Cardiac fibroblast (primary cell): ENCODE data around the gene CARNS1.

Experiments used
- DNase-seq, 2 donors: peaks; one replicate each; pipeline versions ENCODE4 v3.0.0 to v3.0.0-alpha.2; 2010; ENCODE audit warnings: low read depth in 2 of 2
- H3K4me3 ChIP-seq, 2 donors: replicated peaks in 1 of 2; 1 replicate in 1 of 2; 2 replicates in 1 of 2; pipeline ENCODE4 v1.5.1; 2011; ENCODE audit warnings: low read depth in 2 of 2, low read length in 2 of 2, mild to moderate bottlenecking in 2 of 2, moderate library complexity in 1 of 2
- TF ChIP-seq, protein P1 (sequence below): IDR thresholded peaks from one replicate; pipeline ENCODE4 v1.5.1; 2011; ENCODE audit warnings: low read depth, mild to moderate bottlenecking, low read length, inconsistent platforms

The CARNS1 gene

DNA sequence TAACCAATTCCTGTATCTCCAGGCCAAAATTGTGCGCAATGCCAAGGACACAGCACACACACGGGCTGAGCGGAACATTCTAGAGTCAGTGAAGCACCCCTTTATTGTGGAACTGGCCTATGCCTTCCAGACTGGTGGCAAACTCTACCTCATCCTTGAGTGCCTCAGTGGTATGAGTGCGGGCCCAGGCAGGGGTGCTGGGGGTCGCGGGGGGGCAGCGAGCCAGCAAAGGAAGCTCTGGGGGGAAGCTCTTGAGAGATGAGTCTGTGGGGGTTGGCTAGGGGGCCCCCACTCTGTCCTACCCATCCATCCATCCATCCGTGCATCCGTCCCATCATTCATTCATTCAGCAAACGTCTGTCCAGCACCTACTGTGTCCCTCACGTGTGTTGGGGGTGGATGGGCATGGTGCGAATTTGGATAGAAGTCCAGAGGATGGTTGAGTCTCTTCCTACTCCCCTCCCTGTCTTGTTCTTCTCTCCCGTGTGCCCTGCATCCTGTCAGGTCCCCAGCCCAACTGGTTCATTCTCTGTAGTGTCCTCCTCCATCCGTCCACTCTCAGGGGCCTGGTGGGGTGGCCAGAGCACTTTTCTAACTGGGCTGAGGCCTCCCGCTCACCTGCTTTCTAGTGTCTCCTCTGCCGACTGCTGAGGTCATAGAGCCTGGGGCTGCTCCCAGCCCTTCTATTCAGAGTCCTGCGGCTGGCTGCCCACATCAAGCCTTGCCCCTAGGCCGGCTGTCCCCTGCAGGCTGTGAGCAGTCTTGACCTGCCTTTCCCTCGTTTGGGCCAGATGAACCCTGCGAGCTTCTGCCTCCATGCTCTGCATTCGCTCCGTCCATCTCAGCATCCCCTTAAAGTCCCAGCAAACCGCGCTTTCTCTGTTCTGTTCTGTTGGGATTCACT lies 16.1 kb downstream of the CARNS1 start:
- TF ChIP-seq, protein P1, sequence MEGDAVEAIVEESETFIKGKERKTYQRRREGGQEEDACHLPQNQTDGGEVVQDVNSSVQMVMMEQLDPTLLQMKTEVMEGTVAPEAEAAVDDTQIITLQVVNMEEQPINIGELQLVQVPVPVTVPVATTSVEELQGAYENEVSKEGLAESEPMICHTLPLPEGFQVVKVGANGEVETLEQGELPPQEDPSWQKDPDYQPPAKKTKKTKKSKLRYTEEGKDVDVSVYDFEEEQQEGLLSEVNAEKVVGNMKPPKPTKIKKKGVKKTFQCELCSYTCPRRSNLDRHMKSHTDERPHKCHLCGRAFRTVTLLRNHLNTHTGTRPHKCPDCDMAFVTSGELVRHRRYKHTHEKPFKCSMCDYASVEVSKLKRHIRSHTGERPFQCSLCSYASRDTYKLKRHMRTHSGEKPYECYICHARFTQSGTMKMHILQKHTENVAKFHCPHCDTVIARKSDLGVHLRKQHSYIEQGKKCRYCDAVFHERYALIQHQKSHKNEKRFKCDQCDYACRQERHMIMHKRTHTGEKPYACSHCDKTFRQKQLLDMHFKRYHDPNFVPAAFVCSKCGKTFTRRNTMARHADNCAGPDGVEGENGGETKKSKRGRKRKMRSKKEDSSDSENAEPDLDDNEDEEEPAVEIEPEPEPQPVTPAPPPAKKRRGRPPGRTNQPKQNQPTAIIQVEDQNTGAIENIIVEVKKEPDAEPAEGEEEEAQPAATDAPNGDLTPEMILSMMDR = no peak
- no peak overlapping the region for H3K4me3 ChIP-seq
- no peak for DNase-seq

DNA sequence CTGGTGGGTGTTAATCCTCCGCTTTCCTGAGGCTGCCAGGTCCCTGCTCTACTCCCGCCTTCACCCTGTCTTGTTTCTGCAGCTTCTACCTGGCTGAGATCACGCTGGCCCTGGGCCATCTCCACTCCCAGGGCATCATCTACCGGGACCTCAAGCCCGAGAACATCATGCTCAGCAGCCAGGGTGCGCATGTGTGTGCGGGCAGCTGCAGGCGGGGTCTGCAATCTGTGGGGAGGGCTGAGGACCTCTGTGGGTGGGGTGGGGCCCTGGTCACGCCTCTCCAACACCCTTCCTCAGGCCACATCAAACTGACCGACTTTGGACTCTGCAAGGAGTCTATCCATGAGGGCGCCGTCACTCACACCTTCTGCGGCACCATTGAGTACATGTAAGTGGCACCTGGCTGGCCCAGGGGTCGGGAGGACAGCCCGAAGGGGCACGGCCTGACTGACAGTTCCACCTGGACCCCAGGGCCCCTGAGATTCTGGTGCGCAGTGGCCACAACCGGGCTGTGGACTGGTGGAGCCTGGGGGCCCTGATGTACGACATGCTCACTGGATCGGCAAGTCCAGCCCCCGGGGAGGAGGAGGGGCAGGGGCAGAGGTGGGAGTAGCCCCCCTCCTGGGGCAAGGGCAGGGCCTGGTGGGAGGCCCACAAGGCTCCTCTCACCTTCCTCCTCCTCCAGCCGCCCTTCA lies 17.3 kb downstream of the CARNS1 start:
- no peak for DNase-seq
- H3K4me3 ChIP-seq = no peak overlapping the region
- TF ChIP-seq, protein P1 = no peak

DNA sequence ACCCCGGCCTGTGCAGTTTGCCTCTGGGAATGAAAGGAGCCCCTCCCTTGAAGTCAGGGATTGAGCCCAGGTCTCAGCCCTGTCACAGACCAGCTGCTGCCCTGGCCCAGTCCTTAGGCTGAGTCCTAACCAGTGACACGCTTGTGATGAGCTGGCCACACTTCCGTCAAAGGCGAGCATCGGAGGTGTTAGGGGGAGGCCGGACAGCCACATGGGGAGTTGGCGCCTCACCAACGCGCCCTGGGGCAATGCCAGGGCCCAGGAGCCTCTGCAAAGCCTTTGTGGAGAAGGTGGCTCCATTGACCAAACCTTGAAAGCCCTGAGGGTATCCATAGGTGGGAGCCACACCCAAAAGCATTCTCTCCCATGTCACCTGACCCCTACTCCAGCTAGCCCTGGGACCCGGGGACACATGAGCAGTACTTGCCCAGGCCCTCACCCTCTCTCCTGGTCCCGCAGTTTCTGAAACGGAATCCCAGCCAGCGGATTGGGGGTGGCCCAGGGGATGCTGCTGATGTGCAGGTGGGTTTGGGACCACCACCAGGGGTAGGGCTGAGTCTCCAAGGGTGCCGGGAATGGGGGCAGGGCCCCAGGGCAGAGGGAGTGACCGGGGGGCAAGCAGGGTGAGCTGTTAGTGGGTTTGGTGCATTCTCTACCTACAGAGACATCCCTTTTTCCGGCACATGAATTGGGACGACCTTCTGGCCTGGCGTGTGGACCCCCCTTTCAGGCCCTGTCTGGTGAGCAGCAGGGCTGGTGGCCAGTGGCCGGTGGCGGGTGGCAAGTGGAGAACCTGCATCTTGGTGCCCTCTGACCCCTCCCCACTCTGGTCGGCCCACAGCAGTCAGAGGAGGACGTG lies 18.3 kb downstream of the CARNS1 start:
- TF ChIP-seq, protein P1 = no peak
- no peak overlapping the region for H3K4me3 ChIP-seq
- DNase-seq = no peak

DNA sequence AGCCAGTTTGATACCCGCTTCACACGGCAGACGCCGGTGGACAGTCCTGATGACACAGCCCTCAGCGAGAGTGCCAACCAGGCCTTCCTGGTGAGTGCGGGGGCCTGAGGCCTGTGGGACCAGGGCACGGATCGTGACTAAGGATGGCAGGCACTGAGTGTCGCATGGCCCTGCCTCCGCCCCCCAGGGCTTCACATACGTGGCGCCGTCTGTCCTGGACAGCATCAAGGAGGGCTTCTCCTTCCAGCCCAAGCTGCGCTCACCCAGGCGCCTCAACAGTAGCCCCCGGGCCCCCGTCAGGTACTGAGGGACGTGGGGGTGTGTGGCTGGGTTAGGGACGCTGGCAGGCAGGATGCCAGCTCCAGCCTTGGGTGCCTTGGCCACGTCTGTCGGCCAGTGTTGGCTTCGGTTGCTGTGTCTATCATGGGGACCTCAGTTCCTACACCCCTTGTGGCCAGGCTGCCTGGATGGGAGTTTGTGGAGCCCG lies 19.0 kb downstream of the CARNS1 start:
- no peak for DNase-seq
- no peak overlapping the region for H3K4me3 ChIP-seq
- TF ChIP-seq, protein P1 = no peak

DNA sequence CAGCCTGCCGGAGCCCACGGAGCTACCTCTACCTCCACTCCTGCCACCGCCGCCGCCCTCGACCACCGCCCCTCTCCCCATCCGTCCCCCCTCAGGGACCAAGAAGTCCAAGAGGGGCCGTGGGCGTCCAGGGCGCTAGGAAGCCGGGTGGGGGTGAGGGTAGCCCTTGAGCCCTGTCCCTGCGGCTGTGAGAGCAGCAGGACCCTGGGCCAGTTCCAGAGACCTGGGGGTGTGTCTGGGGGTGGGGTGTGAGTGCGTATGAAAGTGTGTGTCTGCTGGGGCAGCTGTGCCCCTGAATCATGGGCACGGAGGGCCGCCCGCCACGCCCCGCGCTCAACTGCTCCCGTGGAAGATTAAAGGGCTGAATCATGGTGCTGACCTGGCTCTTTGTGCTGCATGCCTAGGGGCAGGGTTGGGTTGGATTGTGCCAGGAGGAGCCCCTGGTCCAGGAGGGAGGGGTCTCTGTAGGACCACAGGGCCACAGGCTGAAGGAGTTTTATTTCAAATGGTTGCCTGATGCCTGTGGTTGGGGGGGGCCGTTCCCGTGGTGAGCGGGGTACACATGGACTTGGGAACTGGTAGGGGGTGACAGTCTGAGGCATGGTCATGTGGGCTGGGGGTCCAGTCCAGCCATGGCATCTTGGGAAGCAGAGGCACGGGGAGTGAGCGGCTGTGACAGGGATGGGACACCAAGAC lies 19.7 kb downstream of the CARNS1 start:
- H3K4me3 ChIP-seq = no peak overlapping the region
- TF ChIP-seq, protein P1 = no peak
- DNase-seq = no peak
